ENCODE results near the gene HLA-A. TPM values are rescaled to one million over a fixed set of nuclear protein-coding genes. Genes with fewer than 3 reads are reported as not detected.

Gene HLA-A
- total and polyA plus RNA-seq, 2 experiments from 2014 or later = 170 to 203 TPM

DNA sequence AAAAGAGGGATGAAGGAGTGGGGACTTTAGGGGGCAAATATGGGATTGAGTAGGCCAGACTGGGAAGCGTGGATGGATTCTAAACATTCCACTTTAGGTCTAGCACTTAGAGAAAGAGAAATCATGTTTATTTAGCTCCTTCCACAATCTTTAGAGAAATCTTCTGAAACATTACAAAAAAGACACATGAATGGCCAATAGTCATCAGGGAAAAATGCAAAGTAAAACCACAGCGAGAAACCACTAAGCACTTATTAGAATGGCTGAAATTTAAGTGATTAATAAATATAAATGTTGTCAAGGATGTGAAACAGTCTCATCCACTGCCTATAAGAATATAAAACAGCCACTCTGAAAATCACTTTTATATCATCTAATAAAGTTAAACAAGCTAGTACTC, 46.9 kb downstream of the HLA-A start (continued):
- TF ChIP-seq POLR2AphosphoS5 (IDR thresholded peaks at IDR 0.05; ENCODE audit: low read depth) (no peak), EZH2phosphoT487 (IDR thresholded peaks at IDR 0.05; ENCODE audit: unreplicated experiment) (no peak)
- TF ChIP-seq, protein P1, sequence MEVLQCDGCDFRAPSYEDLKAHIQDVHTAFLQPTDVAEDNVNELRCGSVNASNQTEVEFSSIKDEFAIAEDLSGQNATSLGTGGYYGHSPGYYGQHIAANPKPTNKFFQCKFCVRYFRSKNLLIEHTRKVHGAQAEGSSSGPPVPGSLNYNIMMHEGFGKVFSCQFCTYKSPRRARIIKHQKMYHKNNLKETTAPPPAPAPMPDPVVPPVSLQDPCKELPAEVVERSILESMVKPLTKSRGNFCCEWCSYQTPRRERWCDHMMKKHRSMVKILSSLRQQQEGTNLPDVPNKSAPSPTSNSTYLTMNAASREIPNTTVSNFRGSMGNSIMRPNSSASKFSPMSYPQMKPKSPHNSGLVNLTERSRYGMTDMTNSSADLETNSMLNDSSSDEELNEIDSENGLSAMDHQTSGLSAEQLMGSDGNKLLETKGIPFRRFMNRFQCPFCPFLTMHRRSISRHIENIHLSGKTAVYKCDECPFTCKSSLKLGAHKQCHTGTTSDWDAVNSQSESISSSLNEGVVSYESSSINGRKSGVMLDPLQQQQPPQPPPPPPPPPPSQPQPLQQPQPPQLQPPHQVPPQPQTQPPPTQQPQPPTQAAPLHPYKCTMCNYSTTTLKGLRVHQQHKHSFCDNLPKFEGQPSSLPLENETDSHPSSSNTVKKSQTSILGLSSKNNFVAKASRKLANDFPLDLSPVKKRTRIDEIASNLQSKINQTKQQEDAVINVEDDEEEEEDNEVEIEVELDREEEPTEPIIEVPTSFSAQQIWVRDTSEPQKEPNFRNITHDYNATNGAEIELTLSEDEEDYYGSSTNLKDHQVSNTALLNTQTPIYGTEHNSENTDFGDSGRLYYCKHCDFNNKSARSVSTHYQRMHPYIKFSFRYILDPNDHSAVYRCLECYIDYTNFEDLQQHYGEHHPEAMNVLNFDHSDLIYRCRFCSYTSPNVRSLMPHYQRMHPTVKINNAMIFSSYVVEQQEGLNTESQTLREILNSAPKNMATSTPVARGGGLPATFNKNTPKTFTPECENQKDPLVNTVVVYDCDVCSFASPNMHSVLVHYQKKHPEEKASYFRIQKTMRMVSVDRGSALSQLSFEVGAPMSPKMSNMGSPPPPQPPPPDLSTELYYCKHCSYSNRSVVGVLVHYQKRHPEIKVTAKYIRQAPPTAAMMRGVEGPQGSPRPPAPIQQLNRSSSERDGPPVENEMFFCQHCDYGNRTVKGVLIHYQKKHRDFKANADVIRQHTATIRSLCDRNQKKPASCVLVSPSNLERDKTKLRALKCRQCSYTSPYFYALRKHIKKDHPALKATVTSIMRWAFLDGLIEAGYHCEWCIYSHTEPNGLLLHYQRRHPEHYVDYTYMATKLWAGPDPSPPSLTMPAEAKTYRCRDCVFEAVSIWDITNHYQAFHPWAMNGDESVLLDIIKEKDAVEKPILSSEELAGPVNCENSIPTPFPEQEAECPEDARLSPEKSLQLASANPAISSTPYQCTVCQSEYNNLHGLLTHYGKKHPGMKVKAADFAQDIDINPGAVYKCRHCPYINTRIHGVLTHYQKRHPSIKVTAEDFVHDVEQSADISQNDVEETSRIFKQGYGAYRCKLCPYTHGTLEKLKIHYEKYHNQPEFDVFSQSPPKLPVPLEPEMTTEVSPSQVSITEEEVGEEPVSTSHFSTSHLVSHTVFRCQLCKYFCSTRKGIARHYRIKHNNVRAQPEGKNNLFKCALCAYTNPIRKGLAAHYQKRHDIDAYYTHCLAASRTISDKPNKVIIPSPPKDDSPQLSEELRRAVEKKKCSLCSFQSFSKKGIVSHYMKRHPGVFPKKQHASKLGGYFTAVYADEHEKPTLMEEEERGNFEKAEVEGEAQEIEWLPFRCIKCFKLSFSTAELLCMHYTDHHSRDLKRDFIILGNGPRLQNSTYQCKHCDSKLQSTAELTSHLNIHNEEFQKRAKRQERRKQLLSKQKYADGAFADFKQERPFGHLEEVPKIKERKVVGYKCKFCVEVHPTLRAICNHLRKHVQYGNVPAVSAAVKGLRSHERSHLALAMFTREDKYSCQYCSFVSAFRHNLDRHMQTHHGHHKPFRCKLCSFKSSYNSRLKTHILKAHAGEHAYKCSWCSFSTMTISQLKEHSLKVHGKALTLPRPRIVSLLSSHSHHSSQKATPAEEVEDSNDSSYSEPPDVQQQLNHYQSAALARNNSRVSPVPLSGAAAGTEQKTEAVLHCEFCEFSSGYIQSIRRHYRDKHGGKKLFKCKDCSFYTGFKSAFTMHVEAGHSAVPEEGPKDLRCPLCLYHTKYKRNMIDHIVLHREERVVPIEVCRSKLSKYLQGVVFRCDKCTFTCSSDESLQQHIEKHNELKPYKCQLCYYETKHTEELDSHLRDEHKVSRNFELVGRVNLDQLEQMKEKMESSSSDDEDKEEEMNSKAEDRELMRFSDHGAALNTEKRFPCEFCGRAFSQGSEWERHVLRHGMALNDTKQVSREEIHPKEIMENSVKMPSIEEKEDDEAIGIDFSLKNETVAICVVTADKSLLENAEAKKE (CRISPR knock-in tag; IDR thresholded peaks at IDR 0.05) = no peak

DNA sequence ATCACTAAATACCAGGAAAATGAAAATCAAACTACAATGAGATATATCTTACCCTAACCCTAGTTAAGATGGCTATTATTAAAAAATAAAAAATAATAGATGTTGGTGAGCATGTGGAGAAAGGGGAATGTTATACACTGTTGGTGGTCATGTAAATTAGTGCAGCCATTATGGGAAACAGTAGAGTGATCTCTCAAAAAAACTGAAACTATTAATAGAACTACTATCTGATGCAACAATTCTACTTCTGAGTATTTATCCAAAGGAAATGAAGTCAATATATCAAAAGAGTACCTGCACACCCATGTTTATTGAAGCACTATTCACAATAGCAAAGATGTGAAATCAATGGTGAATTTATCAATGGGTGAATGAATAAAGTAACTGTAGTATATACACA, 48.6 kb downstream of the HLA-A start:
- Histone ChIP-seq H3K4me3 (no peak overlapping the region), H3K27ac (ENCODE audit: low read depth) (no peak overlapping the region), H2AFZ (no peak overlapping the region), H3K9me2 (ENCODE audit: insufficient read depth) (no peaks in the 10 kb centered on the region), H3K36me3 (ENCODE audit: insufficient read depth) (no peaks in the 10 kb centered on the region), H4K20me1 (replicated peaks; ENCODE audit: insufficient read depth) (no peaks in the 10 kb centered on the region), H3K79me2 (replicated peaks; ENCODE audit: insufficient read depth) (no peaks in the 10 kb centered on the region), H3K4me2 (no peak overlapping the region), H3K4me1 (ENCODE audit: insufficient read depth) (no peaks in the 10 kb centered on the region), H3F3A (replicated peaks; ENCODE audit: low read depth) (no peaks in the 10 kb centered on the region), H3K27me3 (ENCODE audit: insufficient read depth) (no peaks in the 10 kb centered on the region)
- H3K27me3 Mint-ChIP-seq (ENCODE audit: insufficient read depth, low read depth, poor library complexity) = peaks cover 3% of the 10 kb centered on the region
- H3K4me1 Mint-ChIP-seq = no peaks in the 10 kb centered on the region
- H3K27ac Mint-ChIP-seq = no peak overlapping the region
- no peak overlapping the region for H3K4me3 Mint-ChIP-seq
- no peak for DNase-seq (ENCODE audit: low spot score)
- no peaks in the 10 kb centered on the region for H3K9me3 Mint-ChIP-seq
- ATAC-seq = no peak
- H3K36me3 Mint-ChIP-seq (ENCODE audit: low read depth) = no peaks in the 10 kb centered on the region
- no peak for TF ChIP-seq EZH2 (IDR thresholded peaks at IDR 0.05; ENCODE audit: low read depth, unreplicated experiment)
- no peak for TF ChIP-seq EZH2phosphoT487 (IDR thresholded peaks at IDR 0.05; ENCODE audit: unreplicated experiment)
- TF ChIP-seq, protein P2, sequence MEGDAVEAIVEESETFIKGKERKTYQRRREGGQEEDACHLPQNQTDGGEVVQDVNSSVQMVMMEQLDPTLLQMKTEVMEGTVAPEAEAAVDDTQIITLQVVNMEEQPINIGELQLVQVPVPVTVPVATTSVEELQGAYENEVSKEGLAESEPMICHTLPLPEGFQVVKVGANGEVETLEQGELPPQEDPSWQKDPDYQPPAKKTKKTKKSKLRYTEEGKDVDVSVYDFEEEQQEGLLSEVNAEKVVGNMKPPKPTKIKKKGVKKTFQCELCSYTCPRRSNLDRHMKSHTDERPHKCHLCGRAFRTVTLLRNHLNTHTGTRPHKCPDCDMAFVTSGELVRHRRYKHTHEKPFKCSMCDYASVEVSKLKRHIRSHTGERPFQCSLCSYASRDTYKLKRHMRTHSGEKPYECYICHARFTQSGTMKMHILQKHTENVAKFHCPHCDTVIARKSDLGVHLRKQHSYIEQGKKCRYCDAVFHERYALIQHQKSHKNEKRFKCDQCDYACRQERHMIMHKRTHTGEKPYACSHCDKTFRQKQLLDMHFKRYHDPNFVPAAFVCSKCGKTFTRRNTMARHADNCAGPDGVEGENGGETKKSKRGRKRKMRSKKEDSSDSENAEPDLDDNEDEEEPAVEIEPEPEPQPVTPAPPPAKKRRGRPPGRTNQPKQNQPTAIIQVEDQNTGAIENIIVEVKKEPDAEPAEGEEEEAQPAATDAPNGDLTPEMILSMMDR (conservative IDR thresholded peaks at IDR 0.05; ENCODE audit: low read depth in 2 of 2) = no peak
- TF ChIP-seq, protein P3, sequence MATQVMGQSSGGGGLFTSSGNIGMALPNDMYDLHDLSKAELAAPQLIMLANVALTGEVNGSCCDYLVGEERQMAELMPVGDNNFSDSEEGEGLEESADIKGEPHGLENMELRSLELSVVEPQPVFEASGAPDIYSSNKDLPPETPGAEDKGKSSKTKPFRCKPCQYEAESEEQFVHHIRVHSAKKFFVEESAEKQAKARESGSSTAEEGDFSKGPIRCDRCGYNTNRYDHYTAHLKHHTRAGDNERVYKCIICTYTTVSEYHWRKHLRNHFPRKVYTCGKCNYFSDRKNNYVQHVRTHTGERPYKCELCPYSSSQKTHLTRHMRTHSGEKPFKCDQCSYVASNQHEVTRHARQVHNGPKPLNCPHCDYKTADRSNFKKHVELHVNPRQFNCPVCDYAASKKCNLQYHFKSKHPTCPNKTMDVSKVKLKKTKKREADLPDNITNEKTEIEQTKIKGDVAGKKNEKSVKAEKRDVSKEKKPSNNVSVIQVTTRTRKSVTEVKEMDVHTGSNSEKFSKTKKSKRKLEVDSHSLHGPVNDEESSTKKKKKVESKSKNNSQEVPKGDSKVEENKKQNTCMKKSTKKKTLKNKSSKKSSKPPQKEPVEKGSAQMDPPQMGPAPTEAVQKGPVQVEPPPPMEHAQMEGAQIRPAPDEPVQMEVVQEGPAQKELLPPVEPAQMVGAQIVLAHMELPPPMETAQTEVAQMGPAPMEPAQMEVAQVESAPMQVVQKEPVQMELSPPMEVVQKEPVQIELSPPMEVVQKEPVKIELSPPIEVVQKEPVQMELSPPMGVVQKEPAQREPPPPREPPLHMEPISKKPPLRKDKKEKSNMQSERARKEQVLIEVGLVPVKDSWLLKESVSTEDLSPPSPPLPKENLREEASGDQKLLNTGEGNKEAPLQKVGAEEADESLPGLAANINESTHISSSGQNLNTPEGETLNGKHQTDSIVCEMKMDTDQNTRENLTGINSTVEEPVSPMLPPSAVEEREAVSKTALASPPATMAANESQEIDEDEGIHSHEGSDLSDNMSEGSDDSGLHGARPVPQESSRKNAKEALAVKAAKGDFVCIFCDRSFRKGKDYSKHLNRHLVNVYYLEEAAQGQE (IDR thresholded peaks at IDR 0.05; ENCODE audit: unreplicated experiment) = no peak
